GM12801 (cell line): ENCODE data around the gene VRK1.

Experiments
- TF ChIP-seq, protein P1 (sequence below): IDR thresholded peaks from one replicate; pipeline ENCODE4 v1.5.1; 2011; ENCODE audit warnings: control low read depth; ENCODE audit not compliant: insufficient read length; ENCODE audit errors: extremely low read depth

VRK1 gene

DNA sequence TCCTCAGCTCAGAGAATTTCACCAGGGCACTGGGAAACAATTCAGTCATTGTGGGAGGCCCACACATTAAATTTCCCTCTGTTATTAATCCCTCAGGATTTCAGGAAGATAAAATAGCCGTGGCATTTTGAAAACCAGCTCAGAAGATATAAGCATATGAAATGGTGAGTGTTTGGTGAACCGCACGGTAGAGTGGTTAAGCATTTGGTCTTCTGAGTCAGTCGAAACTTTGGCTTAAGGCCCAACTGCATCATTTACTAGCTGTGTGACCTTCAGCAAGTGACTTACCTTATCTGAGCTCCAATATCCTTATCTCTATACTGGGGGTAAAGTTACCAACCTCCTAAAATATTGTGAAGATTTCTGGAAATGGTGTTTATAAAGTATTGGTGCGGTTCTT, 5.2 kb upstream of the VRK1 start:
- TF ChIP-seq, protein P1, sequence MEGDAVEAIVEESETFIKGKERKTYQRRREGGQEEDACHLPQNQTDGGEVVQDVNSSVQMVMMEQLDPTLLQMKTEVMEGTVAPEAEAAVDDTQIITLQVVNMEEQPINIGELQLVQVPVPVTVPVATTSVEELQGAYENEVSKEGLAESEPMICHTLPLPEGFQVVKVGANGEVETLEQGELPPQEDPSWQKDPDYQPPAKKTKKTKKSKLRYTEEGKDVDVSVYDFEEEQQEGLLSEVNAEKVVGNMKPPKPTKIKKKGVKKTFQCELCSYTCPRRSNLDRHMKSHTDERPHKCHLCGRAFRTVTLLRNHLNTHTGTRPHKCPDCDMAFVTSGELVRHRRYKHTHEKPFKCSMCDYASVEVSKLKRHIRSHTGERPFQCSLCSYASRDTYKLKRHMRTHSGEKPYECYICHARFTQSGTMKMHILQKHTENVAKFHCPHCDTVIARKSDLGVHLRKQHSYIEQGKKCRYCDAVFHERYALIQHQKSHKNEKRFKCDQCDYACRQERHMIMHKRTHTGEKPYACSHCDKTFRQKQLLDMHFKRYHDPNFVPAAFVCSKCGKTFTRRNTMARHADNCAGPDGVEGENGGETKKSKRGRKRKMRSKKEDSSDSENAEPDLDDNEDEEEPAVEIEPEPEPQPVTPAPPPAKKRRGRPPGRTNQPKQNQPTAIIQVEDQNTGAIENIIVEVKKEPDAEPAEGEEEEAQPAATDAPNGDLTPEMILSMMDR = no peak

DNA sequence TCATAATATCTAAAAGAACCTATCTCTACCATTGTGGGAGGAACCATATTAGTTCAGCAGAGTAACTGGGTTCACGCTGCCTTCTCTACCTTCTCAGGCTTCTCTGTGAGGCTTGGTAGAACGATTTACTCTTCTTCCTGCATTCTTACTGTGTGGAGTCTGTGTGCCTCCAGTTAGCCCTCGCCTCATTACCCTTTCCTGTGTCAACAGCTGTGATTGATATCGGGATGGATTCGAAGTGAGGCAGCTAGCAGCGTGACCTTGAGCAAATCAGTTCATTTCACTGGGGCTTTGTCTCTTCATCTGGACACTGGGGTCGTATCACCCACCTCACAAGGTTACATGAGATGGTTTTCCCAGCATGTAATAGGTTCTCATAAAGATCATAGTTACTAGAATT, 4.6 kb upstream of the VRK1 start:
- TF ChIP-seq, protein P1 = no peak

GRCh38 chr14:96793547-96793946, 3.6 kb upstream of the VRK1 start:
- TF ChIP-seq, protein P1 = no peak

DNA sequence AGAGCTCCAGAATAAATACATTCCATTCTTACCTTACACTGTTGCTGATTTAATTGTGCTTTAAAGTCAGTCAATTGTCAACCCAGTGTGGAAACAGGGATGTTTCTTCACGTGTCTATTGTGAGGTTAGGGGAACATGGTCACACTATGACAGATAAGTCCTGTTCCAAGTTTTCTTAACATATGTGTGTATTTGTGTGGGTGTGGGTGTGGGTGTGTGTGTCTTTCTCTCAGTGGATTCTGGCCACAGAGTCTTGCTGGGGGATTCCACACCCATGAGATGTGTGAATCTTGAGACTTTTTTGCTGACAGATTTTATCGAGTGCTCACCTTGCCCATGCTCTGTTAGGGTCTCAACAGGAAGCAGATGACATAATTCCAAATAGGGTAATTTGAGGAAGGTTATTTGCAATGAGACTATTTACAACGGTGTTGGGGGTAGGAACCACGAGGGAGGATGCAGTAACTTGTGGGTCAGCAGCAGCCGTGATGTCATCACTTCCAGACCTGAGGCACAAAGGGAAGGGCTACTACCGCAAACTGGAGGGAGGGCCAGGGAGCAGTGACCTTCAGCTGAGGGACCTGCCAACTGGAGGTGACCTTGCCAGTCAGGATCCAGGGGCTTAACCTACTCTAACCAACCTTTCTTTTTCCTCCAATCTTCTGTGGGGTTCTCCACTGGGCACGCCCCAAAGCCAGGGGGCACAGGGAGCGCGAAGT, 1.9 kb upstream of the VRK1 start:
- TF ChIP-seq, protein P1 = no peak

GRCh38 chr14:96797582-96798349, 584 bp downstream of the VRK1 start:
- TF ChIP-seq, protein P1 = no peak

DNA sequence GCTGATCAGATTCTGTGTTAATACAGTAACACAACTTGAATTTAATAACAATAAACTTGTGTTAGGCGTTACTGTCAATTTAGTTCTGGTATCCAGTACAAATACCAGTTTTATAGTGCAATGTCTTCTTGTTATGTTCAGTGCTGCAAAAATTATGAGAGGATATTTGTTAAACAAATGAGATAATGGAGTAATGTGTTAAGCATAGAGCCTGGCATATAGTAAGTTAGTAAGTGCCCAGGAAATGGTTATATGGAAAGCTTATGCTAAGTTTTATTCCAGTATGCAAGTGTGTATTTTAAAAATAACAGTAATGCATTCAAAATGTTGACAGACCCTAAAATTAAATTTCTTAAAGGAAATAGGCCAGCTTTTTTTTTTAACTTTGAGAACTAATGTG, 1.8 kb downstream of the VRK1 start:
- TF ChIP-seq, protein P1 = no peak

GRCh38 chr14:96799489-96800054, 2.4 kb downstream of the VRK1 start:
- TF ChIP-seq, protein P1 = no peak
